Heart right ventricle (tissue), 16 donors: ENCODE measurements around the gene SCYGR7. TPM values are rescaled to one million over a fixed set of nuclear protein-coding genes. Genes with fewer than 3 reads are reported as not detected.

ENCODE experiments used
- ATAC-seq, 8 donors: fragments of 200-7000 bp; cut with Tn5 transposase; one replicate each; pipeline ENCODE4 v1.9.1; 2020; ENCODE audit warnings: mild to moderate bottlenecking in 8 of 8, moderate library complexity in 8 of 8, moderate number of reproducible peaks in 1 of 8
- DNase-seq, 2 donors: peaks; one replicate each; pipeline ENCODE4 v3.0.0-alpha.2; 2020
- H3K27ac ChIP-seq, 10 donors: fragments of 200-600 bp; sonication (generic) in 2 of 10; one replicate each; pipeline versions ENCODE4 v1.5.0 to v1.8.0; 2020 to 2022; ENCODE audit warnings: mild to moderate bottlenecking in 3 of 10
- H3K27me3 ChIP-seq, 7 donors: fragments of 200-600 bp; one replicate each; pipeline ENCODE4 v1.8.0; 2021 to 2022; ENCODE audit warnings: mild to moderate bottlenecking in 2 of 7
- H3K36me3 ChIP-seq, 9 donors: fragments of 200-600 bp; sonication (generic) in 1 of 9; one replicate each; pipeline versions ENCODE4 v1.5.0 to v1.8.0; 2020 to 2022; ENCODE audit warnings: mild to moderate bottlenecking in 2 of 9
- H3K4me1 ChIP-seq, 9 donors: fragments of 200-600 bp; sonication (generic) in 1 of 9; one replicate each; pipeline versions ENCODE4 v1.5.0 to v1.8.0; 2020 to 2022; ENCODE audit warnings: mild to moderate bottlenecking in 4 of 9
- H3K4me3 ChIP-seq, 10 donors: fragments of 200-600 bp; sonication (generic) in 2 of 10; one replicate each; pipeline versions ENCODE4 v1.5.0 to v1.8.0; 2020 to 2022; ENCODE audit warnings: mild to moderate bottlenecking in 7 of 10, moderate library complexity in 2 of 10
- H3K9me3 ChIP-seq, 11 donors: fragments of 200-600 bp in 10 of 11; sonication (generic) in 2 of 11; one replicate each; pipeline versions ENCODE4 v1.5.0 to v1.8.0; 2013 to 2022; ENCODE audit warnings: mild to moderate bottlenecking in 2 of 11, control low read depth in 1 of 11, moderate library complexity in 1 of 11
- CTCF ChIP-seq, 9 donors: fragments of 200-600 bp; sonication (generic) in 2 of 9; IDR thresholded peaks; one replicate each; pipeline versions ENCODE4 v1.5.0 to v1.8.0; 2021 to 2022; ENCODE audit warnings: antibody characterized with exemption in 9 of 9, mild to moderate bottlenecking in 5 of 9, moderate library complexity in 1 of 9
- WGBS, 2 donors: extraction: QIAGEN DNeasy Blood & Tissue Kit; methylation state at CpG; one replicate each; pipeline ENCODE4 v1.1.7; 2013; ENCODE audit warnings: inconsistent platforms in 1 of 2; 5-methylcytosine and 5-hydroxymethylcytosine counted together
- intact Hi-C, 10 donors: fragments of 100-400 bp; cut with DNase I; formaldehyde crosslinking; loops; one replicate each; pipeline versions ENCODE4 v1.11.1 to v1.14.2; 2022
- polyA plus RNA-seq, 2 donors: library from polyadenylated mRNA; stranded (reverse); fragments of 200-250 nt; gene quantifications; one replicate each; pipeline ENCODE4 v1.2.3, GENCODE V29; 2013
- total RNA-seq, 10 donors: library from RNA; stranded (reverse); fragmentation: NEBNext Ultra II Directional in 3 of 10; extraction: Animal tissue kit (Norgen Biotek cat#: 25700) in 3 of 10; gene quantifications; one replicate each; pipeline versions ENCODE4 v1.2.1 to v1.2.4, GENCODE V29; 2021 to 2023
- donor health status: Arrhythmogenic right ventricular cardiomyopathy.
- donor health status: ischemic (EF 13 %, LVEDD 7.1; RV severe dilation, severe dysfunction).
- donor health status: healthy with polysubstance abuse.
- donor health status: DM: no; HTN: yes; CAD: no.
- donor health status: DM: no; HTN: no; CAD: no.
- donor health status: ischemic (EF 25% LVEDD 6.9; RV normal size, moderate dysfunction).
- donor health status: ischemic (EF 25% LVEDD 5.7; RV mildly dilated, moderate dysfunction).
- donor health status: healthy.
- donor health status: DM: yes; HTN: yes; CAD: no.
- donor health status: Ischemic cardiomyopathy.
- donor health status: ischemic (EF 35%, LVEDD 5.7; RV mildly dilated, moderate dysfunction).
- donor health status: nonischemic (EF 11% LVEDD 7.7; RV severe dilation, severe dysfunction).
- donor health status: DM: yes; HTN: yes; CAD: no.
- donor health status: PGD.
- donor health status: ischemic (EF 29% LVEDD 5.4; RV normal size, mild dysfunction).
- donor health status: nonischemic (EF 23%, LVEDD 6.1; RV moderate dilation, normal function).

Gene SCYGR7
- total and polyA plus RNA-seq, 12 donors: not detected

GRCh38 chr2:227701556-227701955 is 26.6 kb upstream of the SCYGR7 start:
- peaks cover 0 to 4% (median 0%) of the 10 kb centered on the region in 11 donors for H3K9me3 ChIP-seq
- H3K4me1 ChIP-seq: no peaks in the 10 kb centered on the region
- no peak for DNase-seq
- WGBS, 2 donors: 82 to 84% methylated on average over 3 of the region's 3 CpGs
- no peak for ATAC-seq
- no peak overlapping the region for H3K4me3 ChIP-seq
- no peaks in the 10 kb centered on the region for H3K36me3 ChIP-seq
- intact Hi-C loops: no loop called here
- TF ChIP-seq CTCF (IDR thresholded peaks at IDR 0.05): no peak
- no peak overlapping the region for H3K27ac ChIP-seq
- peaks cover 0 to 9% (median 0%) of the 10 kb centered on the region in 7 donors for H3K27me3 ChIP-seq

- no peak for TF ChIP-seq CTCF (IDR thresholded peaks at IDR 0.05)
- 71 to 72% methylated on average over 4 of the region's 4 CpGs for WGBS, 2 donors
Measured at GRCh38 chr2:227703280-227703732, 24.8 kb upstream of the SCYGR7 start.

GRCh38 chr2:227703961-227704360 is 24.2 kb upstream of the SCYGR7 start:
- Histone ChIP-seq H3K9me3 (peaks cover 0 to 4% (median 0%) of the 10 kb centered on the region in 11 donors), H3K27ac (no peak overlapping the region), H3K36me3 (no peaks in the 10 kb centered on the region), H3K4me3 (no peak overlapping the region), H3K27me3 (peaks cover 0 to 9% (median 0%) of the 10 kb centered on the region in 7 donors), H3K4me1 (no peaks in the 10 kb centered on the region)
- DNase-seq (no peak), ATAC-seq (no peak)
- WGBS, 2 donors: 75 to 77% methylated on average over 3 of the region's 3 CpGs
- intact Hi-C loops: no loop called here
- TF ChIP-seq CTCF (IDR thresholded peaks at IDR 0.05): no peak

More at GRCh38 chr2:227703280-227703732, 24.8 kb upstream of the SCYGR7 start:
- Histone ChIP-seq H3K27ac (no peak overlapping the region), H3K36me3 (no peaks in the 10 kb centered on the region), H3K4me1 (no peaks in the 10 kb centered on the region), H3K27me3 (peaks cover 0 to 9% (median 0%) of the 10 kb centered on the region in 7 donors), H3K9me3 (peaks cover 0 to 4% (median 0%) of the 10 kb centered on the region in 11 donors), H3K4me3 (no peak overlapping the region)
- DNase-seq: no peak
- ATAC-seq: peak in 1 of 8 donors; percentile 35
- intact Hi-C loops: no loop called here

- H3K4me3 ChIP-seq: no peak overlapping the region
- DNase-seq (no peak), ATAC-seq (no peak)
- H3K27me3 ChIP-seq: peaks cover 0 to 20% (median 0%) of the 10 kb centered on the region in 7 donors
- peaks cover 0 to 4% (median 0%) of the 10 kb centered on the region in 11 donors for H3K9me3 ChIP-seq
- intact Hi-C loops: no loop called here
- no peak overlapping the region for H3K27ac ChIP-seq
- WGBS, 2 donors: 84 to 89% methylated on average over 4 of the region's 4 CpGs
- H3K36me3 ChIP-seq: no peaks in the 10 kb centered on the region
- TF ChIP-seq CTCF (IDR thresholded peaks at IDR 0.05): no peak
- no peaks in the 10 kb centered on the region for H3K4me1 ChIP-seq
Measured at GRCh38 chr2:227706859-227707258, 21.3 kb upstream of the SCYGR7 start.
